H1 (cell line): ENCODE measurements around the gene NDP. TPM values are rescaled to one million over a fixed set of nuclear protein-coding genes. Genes with fewer than 3 reads are reported as not detected.

Experiments
- RAD21 ChIP-seq, 2 experiments: IDR thresholded peaks in 1 of 2; conservative IDR thresholded peaks in 1 of 2; 2 replicates each; pipeline ENCODE4 v1.6.1; 2011; ENCODE audit warnings: low read depth in 2 of 2, low read length in 2 of 2, improper control_type of control experiment in 1 of 2, inconsistent platforms in 1 of 2, mild to moderate bottlenecking in 1 of 2, moderate library complexity in 1 of 2
- polyA plus RNA-seq, 7 experiments: library from polyadenylated mRNA; depleted of rRNA in 3 of 7; stranded (reverse) in 5 of 7; unstranded in 2 of 7; fragments of >200 nt in 5 of 7; fragments of 200-250 nt in 2 of 7; gene quantifications; 1 replicate in 5 of 7; 2 replicates in 1 of 7; 4 replicates in 1 of 7; pipeline versions ENCODE4 v1.2.1 to v1.2.3, GENCODE V29; 2011 to 2013; ENCODE audit warnings: missing spikeins in 2 of 7, mixed read lengths in 2 of 7
- total RNA-seq: library from RNA; stranded (reverse); fragmentation: NEBNext Ultra II Directional; extraction: Animal tissue kit (Norgen Biotek cat#: 25700); gene quantifications from 2 replicates; pipeline ENCODE4 v1.2.1, GENCODE V29; 2021
- TF ChIP-seq, protein P1 (sequence below): IDR thresholded peaks from 2 replicates; pipeline ENCODE4 v1.6.1; 2011; ENCODE audit warnings: low read length, improper control_type of control experiment

NDP gene
- total and polyA plus RNA-seq, 2 of the 8 experiments (the other 6 are each of a cell fraction or from before 2014, with no cell fraction given), result 0.26 to 0.82 TPM

DNA sequence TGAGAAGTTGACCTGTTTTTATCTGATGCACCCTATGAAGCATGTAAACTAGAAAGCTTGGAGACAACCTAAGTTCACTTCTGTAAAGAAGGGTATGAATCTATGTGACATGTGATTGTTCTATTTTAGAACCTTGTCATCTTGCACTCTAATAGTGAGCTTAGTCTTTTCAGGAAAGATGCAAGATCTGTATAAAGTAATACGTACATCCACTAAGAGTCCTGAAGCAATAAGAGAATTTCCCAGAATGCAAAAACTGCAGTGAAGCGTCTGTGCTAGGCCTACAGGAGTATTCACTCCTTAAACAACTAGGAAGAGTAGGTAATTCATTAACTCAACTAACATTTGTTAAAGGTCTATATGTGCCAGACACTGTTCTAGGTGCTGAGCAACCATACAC is 23.3 kb upstream of the NDP start (continued):
- TF ChIP-seq, protein P1, sequence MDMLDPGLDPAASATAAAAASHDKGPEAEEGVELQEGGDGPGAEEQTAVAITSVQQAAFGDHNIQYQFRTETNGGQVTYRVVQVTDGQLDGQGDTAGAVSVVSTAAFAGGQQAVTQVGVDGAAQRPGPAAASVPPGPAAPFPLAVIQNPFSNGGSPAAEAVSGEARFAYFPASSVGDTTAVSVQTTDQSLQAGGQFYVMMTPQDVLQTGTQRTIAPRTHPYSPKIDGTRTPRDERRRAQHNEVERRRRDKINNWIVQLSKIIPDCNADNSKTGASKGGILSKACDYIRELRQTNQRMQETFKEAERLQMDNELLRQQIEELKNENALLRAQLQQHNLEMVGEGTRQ, result no peak
- TF ChIP-seq RAD21 (IDR thresholded peaks at IDR 0.05 in 1 of 2, conservative IDR thresholded peaks at IDR 0.05 in 1 of 2; ENCODE audit: low read depth in 2 of 2, low read length in 2 of 2), result no peak
